WTC11 (cell line): ENCODE results near the gene TTC38. TPM values are rescaled to one million over a fixed set of nuclear protein-coding genes. Genes with fewer than 3 reads are reported as not detected.

ENCODE experiments used
- ATAC-seq: fragments of 200-7000 bp; cut with Tn5 transposase; 2 replicates; pipeline ENCODE4 v1.10.0; 2021; ENCODE audit warnings: mild to moderate bottlenecking, moderate library complexity
- CTCF ChIA-PET: fragments of 300-600 bp; sonication (Branson Sonifier 250); formaldehyde crosslinking; loops from one replicate; lab custom pipeline; 2021; ENCODE audit warnings: antibody characterized with exemption; lab: Charles Lee
- POLR2A ChIA-PET: fragments of 350-600 bp; sonication (Branson Sonifier 250); formaldehyde crosslinking; loops from one replicate; lab custom pipeline; 2021; ENCODE audit warnings: antibody characterized with exemption; lab: Charles Lee
- DNase-seq: peaks from one replicate; pipeline ENCODE4 v3.0.0; 2021; ENCODE audit warnings: low spot score
- H3K27ac Mint-ChIP-seq: 2 replicates; pipeline ENCODE4 v1.8.0; 2021; ENCODE audit warnings: mixed read lengths
- H3K27me3 Mint-ChIP-seq: 2 replicates; pipeline ENCODE4 v1.8.0; 2021; ENCODE audit warnings: low read depth, mild to moderate bottlenecking, moderate library complexity, mixed read lengths
- H3K36me3 Mint-ChIP-seq: 2 replicates; pipeline ENCODE4 v1.8.0; 2021; ENCODE audit warnings: mixed read lengths
- H3K4me1 Mint-ChIP-seq: 2 replicates; pipeline ENCODE4 v1.8.0; 2022; ENCODE audit warnings: mixed read lengths
- H3K4me3 Mint-ChIP-seq: 2 replicates; pipeline ENCODE4 v1.8.0; 2021; ENCODE audit warnings: mild to moderate bottlenecking, moderate library complexity, mixed read lengths
- H3K9me3 Mint-ChIP-seq: 2 replicates; pipeline ENCODE4 v1.8.0; 2021; ENCODE audit warnings: mixed read lengths
- ELF4 ChIP-seq: sonication (generic); formaldehyde crosslinking; IDR thresholded peaks from 2 replicates; pipeline ENCODE4 v1.8.1; 2022; ENCODE audit warnings: low read depth, mild to moderate bottlenecking, moderate library complexity, missing genetic modification reagents
- ETV6 ChIP-seq: sonication (generic); formaldehyde crosslinking; IDR thresholded peaks from 2 replicates; pipeline ENCODE4 v1.8.1; 2022; ENCODE audit warnings: mild to moderate bottlenecking, missing genetic modification reagents
- IRF2 ChIP-seq: sonication (generic); formaldehyde crosslinking; IDR thresholded peaks from 2 replicates; pipeline ENCODE4 v1.8.0; 2022; ENCODE audit warnings: low read depth, missing genetic modification reagents, borderline replicate concordance
- KAT7 ChIP-seq: sonication (generic); formaldehyde crosslinking; IDR thresholded peaks from 2 replicates; pipeline ENCODE4 v1.8.1; 2023; ENCODE audit warnings: missing genetic modification reagents, mild to moderate bottlenecking, borderline replicate concordance
- MYBL2 ChIP-seq: sonication (generic); formaldehyde crosslinking; IDR thresholded peaks from 2 replicates; pipeline ENCODE4 v1.8.1; 2023; ENCODE audit warnings: mild to moderate bottlenecking, moderate library complexity, missing genetic modification reagents
- NFATC4 ChIP-seq: fragments of 250-450 bp; sonication (Bioruptor Pico); IDR thresholded peaks from 2 replicates; pipeline ENCODE4 v1.9.0; 2021; ENCODE audit warnings: mild to moderate bottlenecking
- NR2C2 ChIP-seq: sonication (generic); formaldehyde crosslinking; IDR thresholded peaks from 2 replicates; pipeline ENCODE4 v1.8.0; 2022; ENCODE audit warnings: mild to moderate bottlenecking, missing genetic modification reagents
- RORB ChIP-seq: fragments of 250-450 bp; sonication (Bioruptor Pico); IDR thresholded peaks from 2 replicates; pipeline ENCODE4 v1.9.0; 2021; ENCODE audit warnings: mild to moderate bottlenecking
- SOX15 ChIP-seq: fragments of 250-450 bp; sonication (Bioruptor Pico); IDR thresholded peaks from 2 replicates; pipeline ENCODE4 v1.9.0; 2021; ENCODE audit warnings: mild to moderate bottlenecking
- TEAD1 ChIP-seq: sonication (generic); formaldehyde crosslinking; IDR thresholded peaks from 2 replicates; pipeline ENCODE4 v1.8.0; 2022; ENCODE audit warnings: mild to moderate bottlenecking, missing genetic modification reagents
- ZNF232 ChIP-seq: sonication (generic); formaldehyde crosslinking; IDR thresholded peaks from 2 replicates; pipeline ENCODE4 v1.8.0; 2022; ENCODE audit warnings: mild to moderate bottlenecking, missing genetic modification reagents
- total RNA-seq: library from RNA; stranded (reverse); gene quantifications from 3 replicates; pipeline ENCODE4 v1.2.3, GENCODE V29; 2021
- TF ChIP-seq, protein P1 (sequence below): sonication (generic); formaldehyde crosslinking; IDR thresholded peaks from 2 replicates; pipeline ENCODE4 v1.8.0; 2022; ENCODE audit warnings: mild to moderate bottlenecking, missing genetic modification reagents
- TF ChIP-seq, protein P2 (sequence below): sonication (generic); formaldehyde crosslinking; IDR thresholded peaks from 2 replicates; pipeline ENCODE4 v1.8.0; 2022; ENCODE audit warnings: missing genetic modification reagents
- TF ChIP-seq, protein P3 (sequence below): sonication (generic); formaldehyde crosslinking; IDR thresholded peaks from 2 replicates; pipeline ENCODE4 v1.8.1; 2023; ENCODE audit warnings: mild to moderate bottlenecking, missing genetic modification reagents, moderate library complexity
- TF ChIP-seq, protein P4 (sequence below): fragments of 200-600 bp; IDR thresholded peaks from 2 replicates; pipeline ENCODE4 v1.8.0; 2022; ENCODE audit warnings: antibody characterized with exemption
- TF ChIP-seq, protein P5 (sequence below): fragments of 250-450 bp; sonication (Bioruptor Pico); IDR thresholded peaks from 2 replicates; pipeline ENCODE4 v1.8.0; 2021; ENCODE audit warnings: mild to moderate bottlenecking
- TF ChIP-seq, protein P6 (sequence below): sonication (generic); formaldehyde crosslinking; IDR thresholded peaks from 2 replicates; pipeline ENCODE4 v1.8.0; 2022; ENCODE audit warnings: mild to moderate bottlenecking, missing genetic modification reagents
- TF ChIP-seq, protein P7 (sequence below): sonication (generic); formaldehyde crosslinking; IDR thresholded peaks from 2 replicates; pipeline ENCODE4 v1.8.1; 2023; ENCODE audit warnings: mild to moderate bottlenecking, moderate library complexity, missing genetic modification reagents

Gene TTC38
- total RNA-seq, 1 experiment from 2014 or later: 20.7 TPM

DNA sequence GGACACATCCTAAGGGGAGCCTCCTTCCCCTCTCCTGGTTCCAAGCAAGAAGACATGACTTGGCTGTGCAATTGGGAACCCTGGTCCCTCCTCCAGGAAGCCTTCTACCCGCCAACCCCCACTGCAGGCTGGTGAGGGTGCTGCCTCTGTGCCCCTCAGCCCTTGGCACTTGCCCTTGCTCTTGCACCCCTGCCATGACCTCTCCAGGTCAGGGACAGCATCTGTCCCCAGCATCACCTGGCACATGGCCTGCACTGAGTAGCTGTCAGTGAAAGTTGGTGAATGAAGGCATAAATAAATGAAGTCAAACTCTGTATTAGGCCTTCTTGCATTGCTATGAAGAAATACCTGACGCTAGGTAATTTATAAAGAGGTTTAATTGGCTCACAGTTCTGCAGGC, 27.0 kb downstream of the TTC38 start (continued):
- TF ChIP-seq, protein P1, sequence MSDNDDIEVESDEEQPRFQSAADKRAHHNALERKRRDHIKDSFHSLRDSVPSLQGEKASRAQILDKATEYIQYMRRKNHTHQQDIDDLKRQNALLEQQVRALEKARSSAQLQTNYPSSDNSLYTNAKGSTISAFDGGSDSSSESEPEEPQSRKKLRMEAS (CRISPR knock-in tag): no peak
- TF ChIP-seq ZNF232 (no peak), KAT7 (no peak), RORB (CRISPR knock-in tag) (no peak)
- TF ChIP-seq, protein P2, sequence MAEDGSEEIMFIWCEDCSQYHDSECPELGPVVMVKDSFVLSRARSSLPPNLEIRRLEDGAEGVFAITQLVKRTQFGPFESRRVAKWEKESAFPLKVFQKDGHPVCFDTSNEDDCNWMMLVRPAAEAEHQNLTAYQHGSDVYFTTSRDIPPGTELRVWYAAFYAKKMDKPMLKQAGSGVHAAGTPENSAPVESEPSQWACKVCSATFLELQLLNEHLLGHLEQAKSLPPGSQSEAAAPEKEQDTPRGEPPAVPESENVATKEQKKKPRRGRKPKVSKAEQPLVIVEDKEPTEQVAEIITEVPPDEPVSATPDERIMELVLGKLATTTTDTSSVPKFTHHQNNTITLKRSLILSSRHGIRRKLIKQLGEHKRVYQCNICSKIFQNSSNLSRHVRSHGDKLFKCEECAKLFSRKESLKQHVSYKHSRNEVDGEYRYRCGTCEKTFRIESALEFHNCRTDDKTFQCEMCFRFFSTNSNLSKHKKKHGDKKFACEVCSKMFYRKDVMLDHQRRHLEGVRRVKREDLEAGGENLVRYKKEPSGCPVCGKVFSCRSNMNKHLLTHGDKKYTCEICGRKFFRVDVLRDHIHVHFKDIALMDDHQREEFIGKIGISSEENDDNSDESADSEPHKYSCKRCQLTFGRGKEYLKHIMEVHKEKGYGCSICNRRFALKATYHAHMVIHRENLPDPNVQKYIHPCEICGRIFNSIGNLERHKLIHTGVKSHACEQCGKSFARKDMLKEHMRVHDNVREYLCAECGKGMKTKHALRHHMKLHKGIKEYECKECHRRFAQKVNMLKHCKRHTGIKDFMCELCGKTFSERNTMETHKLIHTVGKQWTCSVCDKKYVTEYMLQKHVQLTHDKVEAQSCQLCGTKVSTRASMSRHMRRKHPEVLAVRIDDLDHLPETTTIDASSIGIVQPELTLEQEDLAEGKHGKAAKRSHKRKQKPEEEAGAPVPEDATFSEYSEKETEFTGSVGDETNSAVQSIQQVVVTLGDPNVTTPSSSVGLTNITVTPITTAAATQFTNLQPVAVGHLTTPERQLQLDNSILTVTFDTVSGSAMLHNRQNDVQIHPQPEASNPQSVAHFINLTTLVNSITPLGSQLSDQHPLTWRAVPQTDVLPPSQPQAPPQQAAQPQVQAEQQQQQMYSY (CRISPR knock-in tag): no peak
- TF ChIP-seq, protein P3, sequence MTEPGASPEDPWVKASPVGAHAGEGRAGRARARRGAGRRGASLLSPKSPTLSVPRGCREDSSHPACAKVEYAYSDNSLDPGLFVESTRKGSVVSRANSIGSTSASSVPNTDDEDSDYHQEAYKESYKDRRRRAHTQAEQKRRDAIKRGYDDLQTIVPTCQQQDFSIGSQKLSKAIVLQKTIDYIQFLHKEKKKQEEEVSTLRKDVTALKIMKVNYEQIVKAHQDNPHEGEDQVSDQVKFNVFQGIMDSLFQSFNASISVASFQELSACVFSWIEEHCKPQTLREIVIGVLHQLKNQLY: no peak
- TF ChIP-seq, protein P4, sequence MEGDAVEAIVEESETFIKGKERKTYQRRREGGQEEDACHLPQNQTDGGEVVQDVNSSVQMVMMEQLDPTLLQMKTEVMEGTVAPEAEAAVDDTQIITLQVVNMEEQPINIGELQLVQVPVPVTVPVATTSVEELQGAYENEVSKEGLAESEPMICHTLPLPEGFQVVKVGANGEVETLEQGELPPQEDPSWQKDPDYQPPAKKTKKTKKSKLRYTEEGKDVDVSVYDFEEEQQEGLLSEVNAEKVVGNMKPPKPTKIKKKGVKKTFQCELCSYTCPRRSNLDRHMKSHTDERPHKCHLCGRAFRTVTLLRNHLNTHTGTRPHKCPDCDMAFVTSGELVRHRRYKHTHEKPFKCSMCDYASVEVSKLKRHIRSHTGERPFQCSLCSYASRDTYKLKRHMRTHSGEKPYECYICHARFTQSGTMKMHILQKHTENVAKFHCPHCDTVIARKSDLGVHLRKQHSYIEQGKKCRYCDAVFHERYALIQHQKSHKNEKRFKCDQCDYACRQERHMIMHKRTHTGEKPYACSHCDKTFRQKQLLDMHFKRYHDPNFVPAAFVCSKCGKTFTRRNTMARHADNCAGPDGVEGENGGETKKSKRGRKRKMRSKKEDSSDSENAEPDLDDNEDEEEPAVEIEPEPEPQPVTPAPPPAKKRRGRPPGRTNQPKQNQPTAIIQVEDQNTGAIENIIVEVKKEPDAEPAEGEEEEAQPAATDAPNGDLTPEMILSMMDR: no peak

DNA sequence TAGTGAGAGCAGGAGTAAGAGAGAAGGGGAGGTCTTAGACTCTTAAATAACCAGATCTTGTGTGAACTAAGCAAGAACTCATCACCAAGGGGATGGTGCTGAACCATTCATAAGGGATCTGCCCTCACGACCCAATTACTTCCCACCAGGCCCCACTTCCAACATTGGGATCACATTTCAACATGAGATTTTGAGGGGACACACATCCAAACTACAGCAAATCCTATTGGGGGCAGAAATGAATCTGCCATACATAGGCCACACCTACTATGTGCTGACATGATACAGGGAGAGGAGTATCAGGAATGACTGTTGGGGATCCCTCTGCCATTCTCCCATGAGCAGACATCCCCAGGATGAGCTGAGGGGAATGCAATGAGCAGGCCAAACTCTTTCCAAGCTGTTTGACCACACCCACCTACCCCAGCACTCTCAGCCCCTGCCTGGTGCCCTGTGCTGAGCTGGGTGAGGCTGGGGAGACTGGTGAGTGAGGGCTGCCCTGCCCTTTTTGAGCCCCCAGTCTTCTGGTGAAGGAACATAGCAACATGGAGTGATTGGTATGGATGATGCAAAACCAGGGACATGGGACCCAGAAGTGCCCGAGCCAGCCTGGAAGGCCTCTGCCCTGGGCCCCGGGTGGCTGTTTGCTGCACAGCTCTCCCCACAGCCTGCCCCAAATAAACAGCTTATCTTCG, 27.6 kb downstream of the TTC38 start:
- peak overlapping the region; percentile 78 for H3K4me3 Mint-ChIP-seq
- CTCF ChIA-PET: interaction anchor here (1.3 to 3.1 kb wide), 6 partner anchors 18 to 177 kb away, joined by 3 to 12 read pairs (median 6); partner anchors contain the start of genes CDPF1 and TTC38
- no peak for TF ChIP-seq MYBL2 (CRISPR knock-in tag)
- TF ChIP-seq, protein P5, sequence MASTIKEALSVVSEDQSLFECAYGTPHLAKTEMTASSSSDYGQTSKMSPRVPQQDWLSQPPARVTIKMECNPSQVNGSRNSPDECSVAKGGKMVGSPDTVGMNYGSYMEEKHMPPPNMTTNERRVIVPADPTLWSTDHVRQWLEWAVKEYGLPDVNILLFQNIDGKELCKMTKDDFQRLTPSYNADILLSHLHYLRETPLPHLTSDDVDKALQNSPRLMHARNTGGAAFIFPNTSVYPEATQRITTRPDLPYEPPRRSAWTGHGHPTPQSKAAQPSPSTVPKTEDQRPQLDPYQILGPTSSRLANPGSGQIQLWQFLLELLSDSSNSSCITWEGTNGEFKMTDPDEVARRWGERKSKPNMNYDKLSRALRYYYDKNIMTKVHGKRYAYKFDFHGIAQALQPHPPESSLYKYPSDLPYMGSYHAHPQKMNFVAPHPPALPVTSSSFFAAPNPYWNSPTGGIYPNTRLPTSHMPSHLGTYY (CRISPR knock-in tag): no peak
- POLR2A ChIA-PET: interaction anchor here (1.2 kb wide), 1 partner anchor 9 kb away, joined by 3 read pairs; no protein-coding TSS in a partner anchor
- no peaks in the 10 kb centered on the region; the same call in 1 of the 2 replicates for H3K27me3 Mint-ChIP-seq
- ATAC-seq (no peak), DNase-seq (no peak)
- H3K9me3 Mint-ChIP-seq: no peaks in the 10 kb centered on the region
- H3K4me1 Mint-ChIP-seq: peaks cover 27% of the 10 kb centered on the region
- H3K27ac Mint-ChIP-seq: no peak overlapping the region
- H3K36me3 Mint-ChIP-seq: peaks cover 28% of the 10 kb centered on the region

DNA sequence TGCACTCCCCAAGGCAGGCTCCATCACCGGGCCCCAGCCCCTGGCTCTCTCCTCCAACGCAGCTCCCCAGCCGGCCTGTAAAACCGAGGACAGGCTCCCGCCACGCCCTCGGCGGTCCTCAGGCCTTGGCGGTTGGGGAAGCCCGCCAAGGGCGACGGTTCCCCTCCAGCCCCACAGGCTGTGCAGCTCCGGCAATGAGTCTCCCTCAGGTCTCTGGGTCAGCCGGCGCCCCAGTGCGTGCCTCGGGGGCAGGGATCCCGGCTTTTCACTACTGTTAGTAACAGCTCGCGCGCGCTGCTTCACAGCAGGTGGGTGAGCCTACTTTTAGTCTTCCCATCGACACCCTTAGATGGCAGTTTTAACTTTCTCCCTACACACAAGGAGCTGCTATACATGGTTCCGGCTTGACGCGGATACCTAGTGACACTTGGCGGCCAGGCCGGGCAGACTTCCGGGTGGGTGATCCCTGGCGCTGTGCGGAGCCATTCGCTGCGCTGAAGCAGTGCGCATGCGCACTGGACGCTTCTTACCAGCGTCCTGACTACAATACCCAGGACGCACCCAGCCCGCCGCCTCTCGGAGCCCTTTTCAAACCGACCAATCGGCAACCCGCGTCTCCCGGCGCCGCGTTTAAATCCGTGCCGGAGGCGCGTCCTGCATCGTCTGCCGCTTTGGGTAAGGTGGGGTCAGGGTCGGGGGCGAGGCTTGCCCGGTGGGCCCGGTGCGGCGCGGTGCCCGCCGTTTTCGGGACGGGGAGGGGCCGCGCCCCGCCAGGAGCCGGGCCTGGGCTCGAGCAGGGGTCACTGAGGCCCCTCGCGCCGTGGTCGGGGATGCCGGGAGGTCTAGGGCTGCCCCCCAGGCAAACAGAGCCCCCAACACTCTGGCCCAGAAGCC, 28.7 kb downstream of the TTC38 start, which contains the start of gene GTSE1:
TSS of gene GTSE1 (plus strand) at position 614 of the 894 bp plus-strand sequence. CDS start 531 bp downstream, outside the sequence.
- ChIA-PET POLR2A (interaction anchor here (0.6 to 1.4 kb wide), 3 partner anchors 8 to 146 kb away, joined by 3 to 8 read pairs (median 4); partner anchors contain the start of gene TTC38), CTCF (interaction anchor here (1.1 to 3.1 kb wide), 9 partner anchors 17 to 290 kb away, joined by 3 to 12 read pairs (median 4); partner anchors contain the start of genes CDPF1 and TTC38)
- DNase-seq (peak; percentile 98), ATAC-seq (peak; percentile 97)
- Mint-ChIP-seq H3K27ac (peak within 1 kb of the TSS; percentile 73), H3K27me3 (no peaks in the 10 kb centered on the region; the same call in 1 of the 2 replicates), H3K4me1 (peaks cover 27% of the 10 kb centered on the region), H3K36me3 (peaks cover 35% of the 10 kb centered on the region), H3K4me3 (peak within 1 kb of the TSS; percentile 92), H3K9me3 (no peaks in the 10 kb centered on the region)
- TF ChIP-seq SOX15 (no peak), NR2C2 (CRISPR knock-in tag) (no peak), NFATC4 (CRISPR knock-in tag) (no peak), ELF4 (CRISPR knock-in tag) (0 out of 2 replicates have a peak, but pooled peaks have one; percentile 65), ETV6 (peak; percentile 47; the same call in 1 of the 2 replicates), IRF2 (CRISPR knock-in tag) (no peak), TEAD1 (CRISPR knock-in tag) (peak; percentile 23; the same call in 1 of the 2 replicates)
- TF ChIP-seq, protein P6, sequence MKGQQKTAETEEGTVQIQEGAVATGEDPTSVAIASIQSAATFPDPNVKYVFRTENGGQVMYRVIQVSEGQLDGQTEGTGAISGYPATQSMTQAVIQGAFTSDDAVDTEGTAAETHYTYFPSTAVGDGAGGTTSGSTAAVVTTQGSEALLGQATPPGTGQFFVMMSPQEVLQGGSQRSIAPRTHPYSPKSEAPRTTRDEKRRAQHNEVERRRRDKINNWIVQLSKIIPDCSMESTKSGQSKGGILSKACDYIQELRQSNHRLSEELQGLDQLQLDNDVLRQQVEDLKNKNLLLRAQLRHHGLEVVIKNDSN (CRISPR knock-in tag): peak; percentile 47; the same call in 1 of the 2 replicates
- TF ChIP-seq, protein P7, sequence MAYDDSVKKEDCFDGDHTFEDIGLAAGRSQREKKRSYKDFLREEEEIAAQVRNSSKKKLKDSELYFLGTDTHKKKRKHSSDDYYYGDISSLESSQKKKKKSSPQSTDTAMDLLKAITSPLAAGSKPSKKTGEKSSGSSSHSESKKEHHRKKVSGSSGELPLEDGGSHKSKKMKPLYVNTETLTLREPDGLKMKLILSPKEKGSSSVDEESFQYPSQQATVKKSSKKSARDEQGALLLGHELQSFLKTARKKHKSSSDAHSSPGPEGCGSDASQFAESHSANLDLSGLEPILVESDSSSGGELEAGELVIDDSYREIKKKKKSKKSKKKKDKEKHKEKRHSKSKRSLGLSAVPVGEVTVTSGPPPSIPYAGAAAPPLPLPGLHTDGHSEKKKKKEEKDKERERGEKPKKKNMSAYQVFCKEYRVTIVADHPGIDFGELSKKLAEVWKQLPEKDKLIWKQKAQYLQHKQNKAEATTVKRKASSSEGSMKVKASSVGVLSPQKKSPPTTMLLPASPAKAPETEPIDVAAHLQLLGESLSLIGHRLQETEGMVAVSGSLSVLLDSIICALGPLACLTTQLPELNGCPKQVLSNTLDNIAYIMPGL (CRISPR knock-in tag): peak; percentile 53; the same call in 1 of the 2 replicates
